ENCODE results near the gene SMYD3.
A peak's percentile ranks its signal among the peaks of the same experiment; 100 is the strongest.

The SMYD3 gene

DNA sequence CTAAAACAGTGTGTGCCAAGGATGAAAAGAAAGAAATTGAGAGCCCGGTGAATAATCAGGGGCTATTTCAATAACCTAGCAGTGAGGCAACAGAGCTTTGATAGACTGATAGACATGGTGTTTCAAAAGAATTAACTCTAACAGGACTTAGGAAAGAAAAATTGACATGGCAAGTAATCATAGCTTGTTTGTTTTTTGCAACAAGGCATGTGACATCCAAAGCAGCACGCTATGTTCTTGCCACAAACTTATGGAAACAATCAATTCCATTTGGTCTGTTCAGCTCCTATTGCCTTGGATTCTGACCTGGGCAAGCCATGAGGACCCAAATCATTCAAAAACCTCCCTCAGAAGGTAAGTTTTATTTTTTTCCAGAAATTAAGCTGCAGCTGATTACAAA lies 608.5 kb downstream of the SMYD3 start:
- no peak for DNase-seq (ENCODE audit: low read depth)
- TF ChIP-seq, protein P1, sequence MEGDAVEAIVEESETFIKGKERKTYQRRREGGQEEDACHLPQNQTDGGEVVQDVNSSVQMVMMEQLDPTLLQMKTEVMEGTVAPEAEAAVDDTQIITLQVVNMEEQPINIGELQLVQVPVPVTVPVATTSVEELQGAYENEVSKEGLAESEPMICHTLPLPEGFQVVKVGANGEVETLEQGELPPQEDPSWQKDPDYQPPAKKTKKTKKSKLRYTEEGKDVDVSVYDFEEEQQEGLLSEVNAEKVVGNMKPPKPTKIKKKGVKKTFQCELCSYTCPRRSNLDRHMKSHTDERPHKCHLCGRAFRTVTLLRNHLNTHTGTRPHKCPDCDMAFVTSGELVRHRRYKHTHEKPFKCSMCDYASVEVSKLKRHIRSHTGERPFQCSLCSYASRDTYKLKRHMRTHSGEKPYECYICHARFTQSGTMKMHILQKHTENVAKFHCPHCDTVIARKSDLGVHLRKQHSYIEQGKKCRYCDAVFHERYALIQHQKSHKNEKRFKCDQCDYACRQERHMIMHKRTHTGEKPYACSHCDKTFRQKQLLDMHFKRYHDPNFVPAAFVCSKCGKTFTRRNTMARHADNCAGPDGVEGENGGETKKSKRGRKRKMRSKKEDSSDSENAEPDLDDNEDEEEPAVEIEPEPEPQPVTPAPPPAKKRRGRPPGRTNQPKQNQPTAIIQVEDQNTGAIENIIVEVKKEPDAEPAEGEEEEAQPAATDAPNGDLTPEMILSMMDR (conservative IDR thresholded peaks at IDR 0.05; ENCODE audit: low read depth, low read length): no peak
- no peak overlapping the region for H3K4me3 ChIP-seq (ENCODE audit: low read length)

GRCh38 chr1:245896258-245896657 lies 610.8 kb downstream of the SMYD3 start:
- TF ChIP-seq, protein P1 (conservative IDR thresholded peaks at IDR 0.05; ENCODE audit: low read depth, low read length): no peak
- H3K4me3 ChIP-seq (ENCODE audit: low read length): no peak overlapping the region
- no peak for DNase-seq (ENCODE audit: low read depth)

GRCh38 chr1:245895455-245895959 lies 611.6 kb downstream of the SMYD3 start:
- no peak overlapping the region for H3K4me3 ChIP-seq (ENCODE audit: low read length)
- TF ChIP-seq, protein P1 (conservative IDR thresholded peaks at IDR 0.05; ENCODE audit: low read depth, low read length): no peak
- no peak for DNase-seq (ENCODE audit: low read depth)

GRCh38 chr1:245894843-245895242 lies 612.2 kb downstream of the SMYD3 start:
- no peak overlapping the region for H3K4me3 ChIP-seq (ENCODE audit: low read length)
- DNase-seq (ENCODE audit: low read depth): peak; percentile 43
- TF ChIP-seq, protein P1 (conservative IDR thresholded peaks at IDR 0.05; ENCODE audit: low read depth, low read length): no peak

DNA sequence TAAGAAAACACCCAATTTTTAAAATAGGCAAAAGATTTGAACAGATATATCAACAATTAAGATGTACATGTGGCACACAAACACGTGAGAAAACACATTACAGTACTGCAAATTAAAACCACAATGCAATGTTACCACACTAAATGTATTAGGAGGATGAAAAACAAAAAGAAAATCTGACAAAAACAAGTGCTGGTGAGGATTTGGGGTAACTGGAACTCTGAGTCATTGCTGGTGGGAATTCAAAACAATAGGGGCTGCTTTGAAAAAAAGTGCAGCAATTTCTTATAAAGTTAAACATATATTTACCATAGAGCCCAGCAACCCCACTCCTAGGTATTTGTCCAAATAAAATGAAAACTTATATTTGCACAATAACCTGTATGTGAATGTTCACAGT lies 614.1 kb downstream of the SMYD3 start:
- no peak overlapping the region for H3K4me3 ChIP-seq (ENCODE audit: low read length)
- no peak for DNase-seq (ENCODE audit: low read depth)
- TF ChIP-seq, protein P1 (conservative IDR thresholded peaks at IDR 0.05; ENCODE audit: low read depth, low read length): no peak

DNA sequence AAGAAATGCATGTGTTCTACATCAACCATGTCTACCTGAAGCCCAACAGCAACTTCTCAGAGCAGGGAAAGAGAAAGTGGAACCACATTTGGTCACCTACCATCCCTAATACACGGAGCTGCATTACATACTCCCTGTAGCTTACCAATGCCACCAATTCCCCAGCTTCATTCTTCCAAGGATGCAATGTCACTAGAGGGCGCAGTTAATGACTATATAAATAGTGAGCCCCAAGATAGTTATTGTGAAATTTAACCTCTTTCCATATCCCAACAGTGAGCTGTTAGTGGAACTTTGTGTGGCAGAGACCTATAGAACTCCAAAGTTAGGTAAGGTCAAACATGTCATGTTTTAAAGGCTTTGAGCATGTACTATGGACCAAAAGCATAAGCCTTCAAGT lies 618.3 kb downstream of the SMYD3 start:
- TF ChIP-seq, protein P1 (conservative IDR thresholded peaks at IDR 0.05; ENCODE audit: low read depth, low read length): peak; percentile 57
- DNase-seq (ENCODE audit: low read depth): no peak
- H3K4me3 ChIP-seq (ENCODE audit: low read length): no peak overlapping the region

GRCh38 chr1:245887829-245888228 lies 619.2 kb downstream of the SMYD3 start:
- TF ChIP-seq, protein P1 (conservative IDR thresholded peaks at IDR 0.05; ENCODE audit: low read depth, low read length): no peak
- H3K4me3 ChIP-seq (ENCODE audit: low read length): no peak overlapping the region
- DNase-seq (ENCODE audit: low read depth): no peak
